Suprapubic skin (tissue), 3 donors: Measurements from ENCODE around the gene TLR9.

ENCODE experiments used
- CTCF ChIP-seq, 2 donors: fragments of 200-600 bp in 1 of 2; fragments of 450-650 bp in 1 of 2; sonication (generic) in 1 of 2; IDR thresholded peaks; one replicate each; pipeline ENCODE4 v1.5.1; 2016 to 2019; ENCODE audit warnings: antibody characterized with exemption in 2 of 2, mild to moderate bottlenecking in 1 of 2, moderate library complexity in 1 of 2
- POLR2AphosphoS5 ChIP-seq, 3 donors: sonication (generic); formaldehyde crosslinking; IDR thresholded peaks; one replicate each; pipeline ENCODE4 v1.6.1; 2017; ENCODE audit warnings: antibody characterized with exemption in 3 of 3

DNA sequence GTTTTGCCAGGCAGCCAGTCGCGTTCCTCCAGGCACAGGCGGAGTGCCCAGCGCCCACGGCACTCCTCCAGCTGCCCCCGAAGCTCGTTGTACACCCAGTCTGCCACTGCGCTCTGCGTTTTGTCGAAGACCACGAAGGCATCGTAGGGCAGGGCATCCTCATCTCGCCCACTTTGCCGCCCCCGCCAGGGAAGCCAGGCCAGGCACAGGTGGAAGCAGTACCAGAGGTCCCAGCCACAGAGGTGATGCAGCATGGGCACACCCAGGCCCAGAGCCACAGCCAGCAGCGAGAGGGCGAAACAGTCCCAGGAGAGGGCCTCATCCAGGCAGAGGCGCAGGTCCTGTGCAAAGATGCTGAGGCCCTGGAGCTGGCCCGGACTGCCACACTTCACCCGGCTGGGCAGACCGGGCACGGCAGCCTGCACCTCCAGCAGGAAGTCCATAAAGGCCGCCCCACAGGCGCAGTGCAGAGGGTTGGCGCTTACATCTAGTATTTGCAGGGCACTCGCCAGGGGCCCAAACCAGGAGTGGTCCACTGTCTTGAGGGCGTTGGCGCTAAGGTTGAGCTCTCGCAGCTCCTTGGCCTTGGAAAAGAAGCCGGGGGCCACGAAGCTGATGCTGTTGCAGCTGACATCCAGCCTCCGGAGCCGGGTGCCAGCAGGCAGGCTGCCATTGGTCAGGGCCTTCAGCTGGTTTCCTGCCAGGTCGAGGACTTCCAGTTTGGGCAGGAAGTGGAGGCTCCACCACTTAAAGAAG lies 3.7 kb downstream of the TLR9 start:
- TF ChIP-seq CTCF (IDR thresholded peaks at IDR 0.05) = no peak
- no peak for TF ChIP-seq POLR2AphosphoS5 (IDR thresholded peaks at IDR 0.05)
